CD4-positive, CD25-positive, alpha-beta regulatory T cell (primary cell): ENCODE results near the gene ACBD7. TPM values are rescaled to one million over a fixed set of nuclear protein-coding genes. Genes with fewer than 3 reads are reported as not detected.

Experiments
- ATAC-seq, 2 donors: fragments of 150-1000 bp; cut with Tn5 transposase; one replicate each; pipeline ENCODE4 v1.10.0; 2021; ENCODE audit warnings: low read depth in 2 of 2, moderate number of reproducible peaks in 2 of 2, moderate library complexity in 1 of 2
- DNase-seq, 3 donors: peaks; one replicate each; pipeline versions ENCODE4 v3.0.0 to v3.0.0-alpha.2; 2012 to 2022; ENCODE audit warnings: mixed read lengths in 1 of 3
- H3K27ac ChIP-seq: one replicate; pipeline ENCODE4 v1.7.0; 2013; ENCODE audit warnings: mild to moderate bottlenecking, low read length; ENCODE audit not compliant: insufficient read depth, poor library complexity, severe bottlenecking
- H3K27me3 ChIP-seq: one replicate; pipeline ENCODE4 v1.7.0; 2013; ENCODE audit warnings: low read length; ENCODE audit not compliant: control insufficient read depth, insufficient read depth
- H3K36me3 ChIP-seq: one replicate; pipeline ENCODE4 v1.7.0; 2013; ENCODE audit warnings: mild to moderate bottlenecking, low read length, moderate library complexity; ENCODE audit not compliant: control insufficient read depth, insufficient read depth
- H3K4me1 ChIP-seq: 2 replicates; pipeline ENCODE4 v1.7.0; 2013; ENCODE audit warnings: mild to moderate bottlenecking, low read length; ENCODE audit not compliant: insufficient read depth, control insufficient read depth, poor library complexity, severe bottlenecking
- H3K4me3 ChIP-seq: one replicate; pipeline ENCODE4 v1.7.0; 2013; ENCODE audit warnings: low read depth, mild to moderate bottlenecking, low read length, moderate library complexity
- H3K9me3 ChIP-seq, 2 experiments: 1 replicate in 1 of 2; 2 replicates in 1 of 2; pipeline ENCODE4 v1.7.0; 2013; ENCODE audit warnings: low read length in 2 of 2, mild to moderate bottlenecking in 1 of 2, moderate library complexity in 1 of 2; ENCODE audit not compliant: control insufficient read depth in 2 of 2
- H3K27ac Mint-ChIP-seq, 3 donors: one replicate each; pipeline ENCODE4 v1.8.0; 2020 to 2022; ENCODE audit warnings: mild to moderate bottlenecking in 3 of 3, mixed read lengths in 3 of 3, moderate library complexity in 2 of 3
- H3K27me3 Mint-ChIP-seq: one replicate; pipeline ENCODE4 v1.8.0; 2022; ENCODE audit warnings: mild to moderate bottlenecking, mixed read lengths
- H3K36me3 Mint-ChIP-seq: one replicate; pipeline ENCODE4 v1.8.0; 2020; ENCODE audit warnings: mixed read lengths
- H3K4me1 Mint-ChIP-seq, 4 donors: one replicate each; pipeline ENCODE4 v1.8.0; 2020 to 2022; ENCODE audit warnings: mixed read lengths in 4 of 4, mild to moderate bottlenecking in 1 of 4
- H3K4me3 Mint-ChIP-seq, 4 donors: one replicate each; pipeline ENCODE4 v1.8.0; 2020 to 2022; ENCODE audit warnings: mild to moderate bottlenecking in 4 of 4, mixed read lengths in 4 of 4, moderate library complexity in 3 of 4
- H3K9me3 Mint-ChIP-seq, 7 donors: one replicate each; pipeline ENCODE4 v1.8.0; 2020 to 2022; ENCODE audit warnings: mixed read lengths in 7 of 7, mild to moderate bottlenecking in 3 of 7, moderate library complexity in 2 of 7
- polyA plus RNA-seq, 4 donors: library from polyadenylated mRNA; unstranded; fragments of 300-500 nt; fragmentation: Illumina TruSeq; gene quantifications; one replicate each; pipeline ENCODE4 v1.2.3, GENCODE V29; 2021
- total RNA-seq: library from RNA; stranded (reverse); gene quantifications from one replicate; pipeline ENCODE4 v1.2.3, GENCODE V29; 2022

ACBD7 gene
- total and polyA plus RNA-seq, 5 donors from 2014 or later: 0.25 to 0.49 (median 0.39) TPM; not detected in 2

DNA sequence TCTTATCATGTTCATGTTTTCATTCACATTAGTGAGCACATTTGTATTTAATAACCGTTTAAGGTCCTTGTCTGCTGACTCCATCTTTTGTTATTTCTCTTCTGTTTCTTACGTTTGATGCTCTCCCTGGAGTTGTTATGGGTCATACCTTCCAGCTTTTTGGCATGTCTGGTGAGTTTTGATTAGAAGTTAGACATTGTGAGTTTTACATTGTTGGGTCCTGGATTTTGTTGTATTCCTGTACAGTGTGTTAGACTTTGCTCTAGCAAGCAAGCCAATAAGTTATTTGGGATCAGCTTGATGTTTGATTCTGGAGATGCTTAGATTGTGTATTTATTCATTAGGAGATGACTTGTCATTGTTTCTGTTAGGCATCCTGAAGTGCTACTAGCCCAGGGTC, 27.9 kb downstream of the ACBD7 start:
- ATAC-seq: no peak
- Mint-ChIP-seq H3K27me3 (peaks cover 19% of the 10 kb centered on the region), H3K9me3 (peaks cover 2 to 15% (median 5%) of the 10 kb centered on the region in 7 donors), H3K36me3 (no peaks in the 10 kb centered on the region), H3K27ac (no peak overlapping the region), H3K4me3 (no peak overlapping the region), H3K4me1 (no peaks in the 10 kb centered on the region)
- H3K4me3 ChIP-seq: no peak overlapping the region
- H3K36me3 ChIP-seq: no peaks in the 10 kb centered on the region
- H3K9me3 ChIP-seq: peaks cover 14 to 17% of the 10 kb centered on the region in 2 experiments
- peaks cover 2% of the 10 kb centered on the region for H3K27me3 ChIP-seq
- no peak for DNase-seq
- no peaks in the 10 kb centered on the region for H3K4me1 ChIP-seq
- no peak overlapping the region for H3K27ac ChIP-seq

DNA sequence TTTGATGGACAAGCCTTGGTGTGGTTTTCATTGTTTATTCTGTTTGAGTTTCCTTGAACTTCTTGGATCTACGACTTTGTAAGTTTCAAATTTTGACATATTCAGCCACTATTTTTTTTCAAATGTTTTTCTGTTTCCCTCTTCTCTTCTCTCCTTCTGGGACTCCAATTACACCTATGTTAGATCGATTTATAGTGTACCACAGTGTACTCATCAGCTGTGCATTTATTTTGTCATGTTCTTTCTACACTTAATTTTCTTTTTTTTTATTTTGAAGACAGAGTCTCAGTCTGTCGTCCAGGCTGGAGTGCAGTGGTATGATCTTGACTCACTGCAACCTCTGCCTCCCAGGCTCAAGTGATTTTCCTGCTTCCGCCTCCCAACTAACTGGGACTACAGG, 28.7 kb downstream of the ACBD7 start:
- ATAC-seq: no peak
- Mint-ChIP-seq H3K27me3 (peaks cover 16% of the 10 kb centered on the region), H3K4me1 (no peaks in the 10 kb centered on the region), H3K36me3 (no peaks in the 10 kb centered on the region), H3K9me3 (peaks cover 0 to 15% (median 5%) of the 10 kb centered on the region in 7 donors), H3K4me3 (no peak overlapping the region), H3K27ac (no peak overlapping the region)
- H3K27me3 ChIP-seq: peaks cover 2% of the 10 kb centered on the region
- DNase-seq: no peak
- no peak overlapping the region for H3K4me3 ChIP-seq
- no peak overlapping the region for H3K27ac ChIP-seq
- H3K4me1 ChIP-seq: no peaks in the 10 kb centered on the region
- no peaks in the 10 kb centered on the region for H3K36me3 ChIP-seq
- peaks cover 14 to 17% of the 10 kb centered on the region in 2 experiments for H3K9me3 ChIP-seq

DNA sequence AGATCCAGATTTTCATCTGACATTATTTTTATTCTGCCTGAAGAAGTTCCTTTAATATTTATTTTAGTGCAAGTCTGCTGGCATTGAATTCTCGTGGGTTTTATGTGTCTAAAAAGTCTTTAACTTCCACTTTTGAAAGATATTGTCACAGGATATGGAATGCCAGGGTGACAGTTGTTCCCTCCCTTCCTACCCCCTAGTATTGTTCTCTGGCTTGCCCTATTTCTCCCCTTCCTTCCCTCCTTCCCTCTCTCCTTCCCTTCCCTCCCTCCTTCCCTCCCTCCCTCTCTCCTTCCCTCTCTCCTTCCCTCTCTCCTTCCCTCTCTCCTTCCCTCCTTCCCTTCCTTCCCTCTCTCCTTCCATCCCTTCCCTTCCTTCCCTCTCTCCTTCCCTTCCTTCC, 29.9 kb downstream of the ACBD7 start:
- no peak overlapping the region for H3K4me3 ChIP-seq
- ATAC-seq: no peak
- H3K36me3 ChIP-seq: no peaks in the 10 kb centered on the region
- H3K4me1 Mint-ChIP-seq: no peaks in the 10 kb centered on the region
- H3K27ac ChIP-seq: no peak overlapping the region
- H3K27me3 Mint-ChIP-seq: peaks cover 25% of the 10 kb centered on the region
- H3K36me3 Mint-ChIP-seq: no peaks in the 10 kb centered on the region
- DNase-seq: no peak
- H3K4me3 Mint-ChIP-seq: no peak overlapping the region
- peaks cover 2% of the 10 kb centered on the region for H3K27me3 ChIP-seq
- peaks cover 0 to 15% (median 5%) of the 10 kb centered on the region in 7 donors for H3K9me3 Mint-ChIP-seq
- H3K4me1 ChIP-seq: no peaks in the 10 kb centered on the region
- no peak overlapping the region for H3K27ac Mint-ChIP-seq
- H3K9me3 ChIP-seq: peaks cover 14 to 17% of the 10 kb centered on the region in 2 experiments

DNA sequence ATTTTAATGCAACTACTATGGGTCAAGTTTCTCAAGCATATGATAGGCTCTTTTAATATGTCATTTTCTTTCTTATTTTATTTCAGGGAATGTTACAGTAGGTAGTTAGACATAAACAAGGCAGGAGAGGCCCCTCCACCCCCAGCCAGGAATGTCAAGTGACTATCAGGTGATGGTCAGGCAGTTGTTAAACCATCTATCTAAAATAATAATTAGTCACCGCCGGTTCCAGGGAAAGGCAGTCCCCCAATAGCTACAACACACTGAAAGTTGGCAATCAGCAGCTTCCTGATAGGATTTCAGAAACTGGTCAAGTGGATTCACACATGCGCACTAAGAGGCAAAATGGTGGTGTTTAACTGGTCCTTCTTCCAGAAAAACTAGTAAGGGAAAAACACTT, 35.5 kb downstream of the ACBD7 start:
- Histone ChIP-seq H3K4me1 (no peaks in the 10 kb centered on the region), H3K4me3 (no peak overlapping the region), H3K9me3 (no peaks in the 10 kb centered on the region), H3K27me3 (peaks cover 2% of the 10 kb centered on the region), H3K27ac (no peak overlapping the region), H3K36me3 (no peaks in the 10 kb centered on the region)
- Mint-ChIP-seq H3K4me3 (no peak overlapping the region), H3K27ac (no peak overlapping the region), H3K36me3 (no peaks in the 10 kb centered on the region), H3K9me3 (peaks cover 0 to 2% (median 0%) of the 10 kb centered on the region in 7 donors), H3K4me1 (no peaks in the 10 kb centered on the region), H3K27me3 (peaks cover 23% of the 10 kb centered on the region)
- ATAC-seq: no peak
- DNase-seq: no peak

DNA sequence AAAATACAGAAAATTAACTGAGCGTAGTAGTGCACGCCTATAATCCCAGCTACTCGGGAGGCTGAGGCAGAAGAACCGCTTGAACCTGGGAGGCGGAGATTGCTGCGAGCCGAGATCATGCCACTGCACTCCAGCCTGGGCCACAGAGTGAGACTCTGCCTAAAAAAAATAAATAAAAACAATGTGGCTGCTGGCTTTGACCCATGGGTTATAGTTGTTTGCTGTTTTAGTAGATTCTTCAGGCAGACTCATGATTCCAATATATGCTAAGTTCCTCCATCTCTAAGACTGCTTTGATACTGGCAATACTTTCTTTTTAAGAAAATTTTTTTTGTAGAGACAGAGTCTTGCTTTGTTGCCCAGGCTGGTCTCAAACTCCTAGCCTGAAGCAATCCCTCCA, 36.5 kb downstream of the ACBD7 start:
- Histone ChIP-seq H3K9me3 (no peaks in the 10 kb centered on the region), H3K27me3 (no peaks in the 10 kb centered on the region), H3K27ac (no peak overlapping the region), H3K4me1 (no peaks in the 10 kb centered on the region), H3K4me3 (no peak overlapping the region), H3K36me3 (no peaks in the 10 kb centered on the region)
- H3K27me3 Mint-ChIP-seq: peaks cover 27% of the 10 kb centered on the region
- no peaks in the 10 kb centered on the region for H3K36me3 Mint-ChIP-seq
- DNase-seq: no peak
- peaks cover 0 to 2% (median 0%) of the 10 kb centered on the region in 7 donors for H3K9me3 Mint-ChIP-seq
- no peak overlapping the region for H3K27ac Mint-ChIP-seq
- no peaks in the 10 kb centered on the region for H3K4me1 Mint-ChIP-seq
- no peak overlapping the region for H3K4me3 Mint-ChIP-seq
- ATAC-seq: no peak

DNA sequence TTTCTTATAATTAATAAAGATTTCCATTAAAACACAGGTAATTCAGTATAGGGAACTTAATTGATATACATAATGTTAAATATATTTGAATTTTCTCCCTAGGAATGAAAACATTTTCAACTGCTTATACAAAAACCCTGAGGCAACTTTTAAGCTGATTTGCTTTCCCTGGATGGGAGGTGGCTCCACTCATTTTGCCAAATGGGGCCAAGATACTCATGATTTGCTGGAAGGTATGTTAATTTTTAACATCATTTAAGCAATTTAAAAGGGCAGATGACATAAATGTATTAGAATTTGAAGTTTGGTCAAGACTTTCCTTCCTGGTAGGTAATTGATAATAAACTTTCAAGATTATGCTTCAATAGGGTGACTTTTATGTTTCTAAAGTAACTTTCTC, 39.0 kb downstream of the ACBD7 start:
- H3K36me3 Mint-ChIP-seq: no peaks in the 10 kb centered on the region
- no peaks in the 10 kb centered on the region for H3K4me1 Mint-ChIP-seq
- Histone ChIP-seq H3K36me3 (no peaks in the 10 kb centered on the region), H3K27ac (no peak overlapping the region), H3K4me1 (no peaks in the 10 kb centered on the region), H3K4me3 (no peak overlapping the region), H3K9me3 (no peaks in the 10 kb centered on the region), H3K27me3 (no peaks in the 10 kb centered on the region)
- H3K4me3 Mint-ChIP-seq: no peak overlapping the region
- H3K27ac Mint-ChIP-seq: no peak overlapping the region
- no peaks in the 10 kb centered on the region for H3K9me3 Mint-ChIP-seq
- DNase-seq: no peak
- no peak for ATAC-seq
- peaks cover 27% of the 10 kb centered on the region for H3K27me3 Mint-ChIP-seq

DNA sequence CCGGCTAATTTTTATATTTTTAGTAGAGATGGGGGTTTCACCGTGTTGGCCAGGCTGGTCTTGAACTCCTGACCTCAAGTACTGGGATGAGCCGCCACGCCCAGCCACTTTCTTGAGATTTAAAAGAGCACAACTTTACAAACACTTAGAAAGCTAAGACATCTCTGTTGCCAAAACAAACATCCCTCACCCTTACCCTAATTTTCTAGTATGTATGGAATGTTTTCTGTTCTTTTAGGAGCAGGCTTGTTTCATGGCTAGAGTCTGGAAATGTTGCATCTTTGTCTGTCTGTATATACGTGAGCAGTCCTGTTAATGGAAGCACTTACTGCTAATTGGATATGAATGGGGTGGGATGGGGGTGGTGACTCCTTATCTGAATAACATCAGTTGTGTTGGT, 42.0 kb downstream of the ACBD7 start:
- peaks cover 0 to 4% (median 0%) of the 10 kb centered on the region in 7 donors for H3K9me3 Mint-ChIP-seq
- DNase-seq: no peak
- H3K27ac Mint-ChIP-seq: no peak overlapping the region
- peaks cover 14% of the 10 kb centered on the region for H3K27me3 Mint-ChIP-seq
- Histone ChIP-seq H3K4me1 (no peaks in the 10 kb centered on the region), H3K9me3 (no peaks in the 10 kb centered on the region), H3K27ac (no peak overlapping the region), H3K27me3 (no peaks in the 10 kb centered on the region), H3K36me3 (no peaks in the 10 kb centered on the region), H3K4me3 (no peak overlapping the region)
- H3K36me3 Mint-ChIP-seq: no peaks in the 10 kb centered on the region
- ATAC-seq: no peak
- peaks cover 0 to 4% (median 1%) of the 10 kb centered on the region in 4 donors for H3K4me1 Mint-ChIP-seq
- no peak overlapping the region for H3K4me3 Mint-ChIP-seq

DNA sequence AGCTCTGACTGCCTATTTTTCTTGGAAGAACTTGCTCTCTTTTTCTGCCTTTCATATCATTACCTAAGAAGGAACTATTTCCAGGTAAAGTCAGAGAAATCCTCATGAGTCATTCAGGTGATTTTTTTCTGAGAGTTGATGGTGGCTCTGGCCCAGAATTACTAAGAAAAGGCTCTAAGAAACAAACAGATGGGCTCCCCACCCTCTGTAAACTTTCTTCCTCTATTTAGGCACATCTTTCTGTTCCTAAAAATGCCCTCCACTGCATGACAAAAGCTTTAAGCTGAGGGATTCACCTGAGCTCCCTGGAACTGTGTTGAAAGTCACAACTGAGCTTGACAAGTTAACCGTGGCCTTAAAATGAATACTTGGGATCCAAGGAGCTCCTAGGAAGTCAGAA, 43.2 kb downstream of the ACBD7 start:
- H3K4me1 Mint-ChIP-seq: peaks cover 0 to 4% (median 1%) of the 10 kb centered on the region in 4 donors
- H3K36me3 ChIP-seq: no peaks in the 10 kb centered on the region
- H3K27ac Mint-ChIP-seq: no peak overlapping the region
- H3K36me3 Mint-ChIP-seq: no peaks in the 10 kb centered on the region
- no peak overlapping the region for H3K27ac ChIP-seq
- peak in 1 of 3 donors; percentile 58 for DNase-seq
- H3K27me3 Mint-ChIP-seq: peaks cover 18% of the 10 kb centered on the region
- H3K4me3 ChIP-seq: no peak overlapping the region
- H3K4me3 Mint-ChIP-seq: no peak overlapping the region
- peaks cover 0 to 4% (median 0%) of the 10 kb centered on the region in 7 donors for H3K9me3 Mint-ChIP-seq
- no peaks in the 10 kb centered on the region for H3K9me3 ChIP-seq
- H3K4me1 ChIP-seq: no peaks in the 10 kb centered on the region
- no peak for ATAC-seq
- H3K27me3 ChIP-seq: no peaks in the 10 kb centered on the region
